ENCODE results near the gene TCF7.

Gene TCF7

GRCh38 chr5:134174841-134175839 is 60.7 kb downstream of the TCF7 start:
- peak overlapping the region; percentile 96 for H3K27ac ChIP-seq
- no peak for DNase-seq (ENCODE audit: low read depth, low spot score)

GRCh38 chr5:134175921-134176510 is 61.5 kb downstream of the TCF7 start:
- peak overlapping the region; percentile 96 for H3K27ac ChIP-seq
- DNase-seq (ENCODE audit: low read depth, low spot score), result no peak

GRCh38 chr5:134176511-134177368 is 62.3 kb downstream of the TCF7 start, which contains the start of gene SKP1:
Gene SKP1, minus strand, starts transcription at chr5:134176950. Its CDS starts 2,928 bp downstream, at chr5:134174022.
- H3K27ac ChIP-seq, result peak within 1 kb of the TSS; percentile 96
- peak; percentile 39 for DNase-seq (ENCODE audit: low read depth, low spot score)

- peak overlapping the region; percentile 96 for H3K27ac ChIP-seq
- DNase-seq (ENCODE audit: low read depth, low spot score), result peak; percentile 40
These were observed 63.1 kb downstream of the TCF7 start for GRCh38 chr5:134177369-134178095.

GRCh38 chr5:134178096-134178419 is 63.6 kb downstream of the TCF7 start:
- no peak for DNase-seq (ENCODE audit: low read depth, low spot score)
- H3K27ac ChIP-seq, result peak overlapping the region; percentile 96

GRCh38 chr5:134183481-134183880 is 69.0 kb downstream of the TCF7 start:
- DNase-seq (ENCODE audit: low read depth, low spot score), result no peak
- H3K27ac ChIP-seq, result no peak overlapping the region

- no peak for DNase-seq (ENCODE audit: low read depth, low spot score)
- no peak overlapping the region for H3K27ac ChIP-seq
These were observed 70.0 kb downstream of the TCF7 start for GRCh38 chr5:134184155-134185135.

- DNase-seq (ENCODE audit: low read depth, low spot score), result no peak
- H3K27ac ChIP-seq, result no peak overlapping the region
These were observed 73.6 kb downstream of the TCF7 start for GRCh38 chr5:134188092-134188491.

GRCh38 chr5:134189031-134189430 is 74.5 kb downstream of the TCF7 start:
- no peak for DNase-seq (ENCODE audit: low read depth, low spot score)
- no peak overlapping the region for H3K27ac ChIP-seq

- no peak overlapping the region for H3K27ac ChIP-seq
- DNase-seq (ENCODE audit: low read depth, low spot score), result no peak
These were observed 81.2 kb downstream of the TCF7 start for GRCh38 chr5:134195666-134196065.

All from epithelial cell of prostate (primary cell).